Testis (tissue), 3 donors: ENCODE measurements around the gene ANKRD52. TPM values are rescaled to one million over a fixed set of nuclear protein-coding genes. Genes with fewer than 3 reads are reported as not detected.
"Not testable (repeated sequence)": the region's sequence is repeated elsewhere in the genome, so short reads cannot be mapped to it uniquely, and the experiment has no call there.

Source experiments
- DNase-seq: peaks from one replicate; pipeline ENCODE4 v3.0.0-alpha.2; 2019
- H3K27ac ChIP-seq, 2 donors: fragments of 200-600 bp; sonication (generic); one replicate each; pipeline ENCODE4 v1.5.1; 2019
- H3K27me3 ChIP-seq: fragments of 200-600 bp; sonication (generic); one replicate; pipeline ENCODE4 v1.5.1; 2019
- H3K36me3 ChIP-seq: fragments of 200-600 bp; sonication (generic); one replicate; pipeline ENCODE4 v1.5.1; 2017; ENCODE audit warnings: low read depth; ENCODE audit errors: missing control alignments
- H3K4me1 ChIP-seq: fragments of 200-600 bp; sonication (generic); one replicate; pipeline ENCODE4 v1.5.1; 2019
- H3K4me3 ChIP-seq, 2 donors: fragments of 200-600 bp; sonication (generic); one replicate each; pipeline ENCODE4 v1.5.1; 2017 to 2019
- H3K9me3 ChIP-seq: fragments of 200-600 bp; sonication (generic); one replicate; pipeline ENCODE4 v1.5.1; 2017
- POLR2A ChIP-seq: fragments of 450-650 bp; IDR thresholded peaks from one replicate; pipeline ENCODE4 v1.6.1; 2017; ENCODE audit warnings: antibody characterized with exemption, mild to moderate bottlenecking, moderate library complexity
- WGBS, 2 donors: methylation state at CpG; one replicate each; pipeline ENCODE4 v1.1.5; 2018; 5-methylcytosine and 5-hydroxymethylcytosine counted together
- intact Hi-C: fragments of 100-400 bp; cut with DNase I; formaldehyde crosslinking; loops from one replicate; pipeline ENCODE4 v1.15.1; 2023; ENCODE audit warnings: low total_unique reads
- polyA plus RNA-seq: library from polyadenylated mRNA; stranded (reverse); fragments of 350-450 nt; fragmentation: Illumina TruSeq; extraction: RNeasy Lipid Tissue Mini Kit (QIAGEN cat#74804); gene quantifications from one replicate; pipeline ENCODE4 v1.2.3, GENCODE V29; 2014; ENCODE audit warnings: low read depth, low replicate concordance; ENCODE audit not compliant: insufficient read depth
- total RNA-seq, 2 donors: library from RNA; depleted of rRNA; stranded (reverse); fragments of >200 nt; gene quantifications; one replicate each; pipeline ENCODE4 v1.2.3, GENCODE V29; 2016
- TF ChIP-seq, protein P1 (sequence below), 3 experiments: fragments of 450-650 bp in 2 of 3; fragments of 200-600 bp in 1 of 3; sonication (generic) in 1 of 3; IDR thresholded peaks; one replicate each; pipeline ENCODE4 v1.5.1; 2016 to 2019; ENCODE audit warnings: antibody characterized with exemption in 3 of 3, mild to moderate bottlenecking in 2 of 3, moderate library complexity in 1 of 3

Gene ANKRD52
- total and polyA plus RNA-seq, 3 donors from 2014 or later = 20.1 to 32.3 (median 26.8) TPM

DNA sequence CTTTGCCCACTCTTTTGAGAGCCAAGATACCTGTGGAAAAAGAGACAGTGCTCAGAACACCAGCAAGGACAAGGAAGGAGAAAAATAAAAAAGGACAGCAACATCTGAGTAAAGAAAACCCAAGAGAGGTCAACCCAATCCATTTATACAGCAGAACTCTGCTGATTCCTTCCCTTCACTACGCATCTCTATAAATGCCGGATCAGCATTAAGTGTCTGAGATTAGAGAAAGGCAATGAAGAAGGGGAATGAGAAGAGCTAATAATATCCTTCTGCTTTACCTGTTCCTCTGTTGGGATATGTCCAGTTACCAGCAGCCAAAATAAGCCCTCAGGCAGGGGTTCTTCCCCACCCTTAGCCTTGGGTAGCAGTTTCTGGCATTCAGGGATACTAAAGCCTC is 24.4 kb upstream of the ANKRD52 start:
- no peaks in the 10 kb centered on the region for H3K9me3 ChIP-seq

DNA sequence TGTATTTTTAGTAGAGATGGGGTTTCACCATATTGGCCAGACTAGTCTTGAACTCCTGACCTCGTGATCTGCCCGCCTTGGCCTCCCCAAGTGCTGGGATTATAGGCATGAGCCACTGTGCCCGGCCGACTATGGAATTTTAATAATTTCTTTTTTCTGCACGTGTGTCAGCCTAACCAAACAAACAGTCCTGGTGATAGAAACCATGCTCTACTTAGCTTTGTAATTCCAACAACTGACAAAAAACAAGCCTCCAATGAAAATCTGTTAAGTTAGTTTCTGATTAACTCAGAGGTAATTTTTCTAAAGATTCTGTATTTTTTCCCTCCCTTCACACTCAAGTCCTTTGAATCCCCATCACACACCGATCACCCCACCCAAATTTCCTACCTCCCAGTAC is 23.8 kb upstream of the ANKRD52 start:
- 90% methylated on average over 6 of the region's 6 CpGs for WGBS, 2 donors
- Histone ChIP-seq H3K36me3 (no peaks in the 10 kb centered on the region), H3K27ac (no peak overlapping the region)

More for the DNA sequence above, 24.4 kb upstream of the ANKRD52 start:
- Histone ChIP-seq H3K4me1 (no peaks in the 10 kb centered on the region), H3K36me3 (no peaks in the 10 kb centered on the region), H3K4me3 (no peak overlapping the region), H3K27ac (no peak overlapping the region), H3K27me3 (no peaks in the 10 kb centered on the region)
- no peak for TF ChIP-seq POLR2A
- TF ChIP-seq, protein P1, sequence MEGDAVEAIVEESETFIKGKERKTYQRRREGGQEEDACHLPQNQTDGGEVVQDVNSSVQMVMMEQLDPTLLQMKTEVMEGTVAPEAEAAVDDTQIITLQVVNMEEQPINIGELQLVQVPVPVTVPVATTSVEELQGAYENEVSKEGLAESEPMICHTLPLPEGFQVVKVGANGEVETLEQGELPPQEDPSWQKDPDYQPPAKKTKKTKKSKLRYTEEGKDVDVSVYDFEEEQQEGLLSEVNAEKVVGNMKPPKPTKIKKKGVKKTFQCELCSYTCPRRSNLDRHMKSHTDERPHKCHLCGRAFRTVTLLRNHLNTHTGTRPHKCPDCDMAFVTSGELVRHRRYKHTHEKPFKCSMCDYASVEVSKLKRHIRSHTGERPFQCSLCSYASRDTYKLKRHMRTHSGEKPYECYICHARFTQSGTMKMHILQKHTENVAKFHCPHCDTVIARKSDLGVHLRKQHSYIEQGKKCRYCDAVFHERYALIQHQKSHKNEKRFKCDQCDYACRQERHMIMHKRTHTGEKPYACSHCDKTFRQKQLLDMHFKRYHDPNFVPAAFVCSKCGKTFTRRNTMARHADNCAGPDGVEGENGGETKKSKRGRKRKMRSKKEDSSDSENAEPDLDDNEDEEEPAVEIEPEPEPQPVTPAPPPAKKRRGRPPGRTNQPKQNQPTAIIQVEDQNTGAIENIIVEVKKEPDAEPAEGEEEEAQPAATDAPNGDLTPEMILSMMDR (IDR thresholded peaks at IDR 0.05) = no peak
- 94 to 100% methylated on average over 2 of the region's 2 CpGs for WGBS, 2 donors
- intact Hi-C loops = no loop called here
- DNase-seq = no peak

DNA sequence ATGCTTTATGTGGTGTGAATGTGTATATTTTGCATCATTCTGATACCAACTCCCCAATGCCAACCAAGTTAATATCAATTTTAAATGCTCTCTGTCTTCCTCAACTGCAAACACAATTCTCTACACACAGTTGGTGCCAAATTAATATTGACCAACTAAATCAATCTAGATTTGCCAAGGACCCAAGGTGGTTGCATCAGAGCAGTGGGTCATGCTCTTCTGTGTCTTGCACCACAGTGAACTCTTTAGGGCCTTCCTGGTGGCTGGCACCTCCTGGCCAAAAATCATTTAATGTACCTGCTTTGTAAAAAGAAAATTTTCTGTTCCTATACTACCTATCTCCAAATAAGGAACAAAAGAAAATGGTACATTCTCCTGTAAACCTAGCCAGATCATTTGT is 22.7 kb upstream of the ANKRD52 start:
- TF ChIP-seq, protein P1 (IDR thresholded peaks at IDR 0.05) = no peak
- no peak for TF ChIP-seq POLR2A
- no peak for DNase-seq
- intact Hi-C loops = no loop called here

More for the DNA sequence above, 23.8 kb upstream of the ANKRD52 start:
- no peaks in the 10 kb centered on the region for H3K9me3 ChIP-seq
- no peak for DNase-seq
- intact Hi-C loops = no loop called here
- no peaks in the 10 kb centered on the region for H3K27me3 ChIP-seq
- TF ChIP-seq POLR2A = no peak
- TF ChIP-seq, protein P1 (IDR thresholded peaks at IDR 0.05) = no peak
- H3K4me1 ChIP-seq = no peaks in the 10 kb centered on the region
- no peak overlapping the region for H3K4me3 ChIP-seq

DNA sequence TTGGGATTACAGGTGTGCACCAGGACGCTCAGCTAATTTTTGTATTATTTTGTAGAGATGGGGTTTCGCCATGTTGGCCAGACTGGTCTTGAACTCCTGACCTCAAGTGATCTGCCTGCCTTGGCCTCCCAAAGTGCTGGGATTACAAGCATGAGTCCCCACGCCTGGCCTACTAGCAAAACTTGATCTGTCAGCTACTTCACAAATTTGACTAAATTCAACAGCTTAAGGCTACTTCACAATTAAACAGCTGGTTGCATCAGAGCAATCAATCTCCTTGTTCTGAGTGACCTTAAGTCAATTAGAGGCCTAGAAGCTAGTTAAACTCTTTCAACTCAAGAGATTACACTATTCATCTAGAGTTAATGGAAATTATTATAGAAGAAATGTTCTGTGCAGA is 20.7 kb upstream of the ANKRD52 start:
- Histone ChIP-seq H3K36me3 (no peaks in the 10 kb centered on the region), H3K27ac (no peak overlapping the region), H3K27me3 (no peaks in the 10 kb centered on the region), H3K4me1 (no peaks in the 10 kb centered on the region), H3K9me3 (no peaks in the 10 kb centered on the region), H3K4me3 (no peak overlapping the region)
- DNase-seq = no peak
- intact Hi-C loops = no loop called here
- no peak for TF ChIP-seq POLR2A
- TF ChIP-seq, protein P1 (IDR thresholded peaks at IDR 0.05) = no peak
- 95 to 97% methylated on average over 3 of the region's 3 CpGs for WGBS, 2 donors

More for the DNA sequence above, 22.7 kb upstream of the ANKRD52 start:
- H3K4me1 ChIP-seq = no peaks in the 10 kb centered on the region
- no peaks in the 10 kb centered on the region for H3K36me3 ChIP-seq
- H3K27me3 ChIP-seq = no peaks in the 10 kb centered on the region
- H3K4me3 ChIP-seq = no peak overlapping the region
- no peak overlapping the region for H3K27ac ChIP-seq
- H3K9me3 ChIP-seq = no peaks in the 10 kb centered on the region

DNA sequence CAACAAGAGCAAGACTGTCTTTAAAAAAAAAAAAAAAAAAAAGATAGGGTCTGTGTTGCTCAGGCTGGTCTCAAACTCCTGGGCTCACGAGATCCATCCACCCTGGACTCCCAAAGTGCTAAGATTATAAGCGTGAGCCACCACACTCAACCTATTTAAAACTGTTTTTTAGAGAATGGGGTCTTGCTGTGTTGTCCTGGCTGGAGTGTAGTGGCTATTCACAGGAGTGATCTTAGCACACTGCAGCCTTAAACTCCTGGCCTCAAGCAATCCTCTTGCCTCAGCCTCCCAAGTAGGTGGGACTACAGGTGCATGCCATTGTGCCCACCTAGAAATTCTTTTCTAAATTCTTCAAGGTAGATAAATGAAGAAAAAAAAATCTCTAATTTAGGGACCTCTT is 16.1 kb upstream of the ANKRD52 start:
- DNase-seq = no peak
- H3K27ac ChIP-seq = no peak overlapping the region
- H3K36me3 ChIP-seq = no peaks in the 10 kb centered on the region
- intact Hi-C loops = no loop called here
- no peak overlapping the region for H3K4me3 ChIP-seq
- no peaks in the 10 kb centered on the region for H3K27me3 ChIP-seq
- H3K9me3 ChIP-seq = no peaks in the 10 kb centered on the region
- no peak for TF ChIP-seq POLR2A
- TF ChIP-seq, protein P1 (IDR thresholded peaks at IDR 0.05) = no peak
- peaks cover 14% of the 10 kb centered on the region for H3K4me1 ChIP-seq
- 79 to 96% methylated on average over 2 of the region's 2 CpGs for whole genome bisulfite sequencing, 2 donors

DNA sequence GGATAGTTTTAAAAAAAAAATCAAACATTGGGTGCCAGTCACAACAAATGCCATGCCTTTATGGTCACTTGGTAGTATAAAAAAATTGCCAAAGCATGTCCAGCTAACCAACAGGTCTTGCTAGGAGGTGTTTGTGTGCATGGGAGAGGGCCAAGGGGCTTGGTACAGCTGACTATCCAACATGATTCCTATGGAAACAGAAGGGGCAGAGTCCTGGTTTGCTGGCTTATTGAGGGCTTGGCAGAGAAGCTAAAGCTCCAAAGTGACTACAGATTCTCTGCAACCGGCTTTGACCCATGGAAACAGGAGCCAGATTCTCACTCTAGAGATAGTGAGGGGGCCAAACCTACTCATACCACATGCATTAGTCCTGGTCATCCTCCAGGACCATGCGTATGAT is 14.3 kb upstream of the ANKRD52 start:
- H3K27me3 ChIP-seq, H3K9me3 ChIP-seq, H3K27ac ChIP-seq, H3K4me3 ChIP-seq, DNase-seq, H3K36me3 ChIP-seq, intact Hi-C loops: not testable (repeated sequence)
- peaks cover 22% of the 10 kb centered on the region for H3K4me1 ChIP-seq
- 71 to 76% methylated on average over 2 of the region's 2 CpGs for WGBS, 2 donors
